PFSK-1 (cell line): ENCODE data around the gene DCAKD.

ENCODE experiments used
- FOXP2 ChIP-seq: optimal IDR thresholded peaks from 2 replicates; pipeline ENCODE3; 2011; ENCODE audit warnings: borderline replicate concordance, control low read depth, inconsistent platforms; ENCODE audit not compliant: insufficient read depth; ENCODE audit errors: extremely low read length, extremely low read depth
- POLR2AphosphoS5 ChIP-seq: IDR thresholded peaks from 2 replicates; pipeline ENCODE4 v1.6.1; 2012; ENCODE audit warnings: low read depth, mild to moderate bottlenecking, control low read depth, low read length, moderate library complexity
- REST ChIP-seq, 2 experiments: IDR thresholded peaks; 2 replicates each; pipeline versions ENCODE4 v1.6.1 to v1.8.0; 2011 to 2012; ENCODE audit warnings: low read depth in 2 of 2, low read length in 2 of 2, control low read depth in 1 of 2, inconsistent platforms in 1 of 2, mild to moderate bottlenecking in 1 of 2, moderate library complexity in 1 of 2; ENCODE audit not compliant: insufficient read depth in 1 of 2
- SIN3A ChIP-seq: IDR thresholded peaks from 2 replicates; pipeline ENCODE4 v1.6.1; 2012; ENCODE audit warnings: mild to moderate bottlenecking, low read length, moderate library complexity, borderline replicate concordance; ENCODE audit not compliant: insufficient read depth
- TAF1 ChIP-seq: IDR thresholded peaks from 2 replicates; pipeline ENCODE4 v1.6.1; 2012; ENCODE audit warnings: low read length, control low read depth, borderline replicate concordance; ENCODE audit not compliant: insufficient read depth

DNA sequence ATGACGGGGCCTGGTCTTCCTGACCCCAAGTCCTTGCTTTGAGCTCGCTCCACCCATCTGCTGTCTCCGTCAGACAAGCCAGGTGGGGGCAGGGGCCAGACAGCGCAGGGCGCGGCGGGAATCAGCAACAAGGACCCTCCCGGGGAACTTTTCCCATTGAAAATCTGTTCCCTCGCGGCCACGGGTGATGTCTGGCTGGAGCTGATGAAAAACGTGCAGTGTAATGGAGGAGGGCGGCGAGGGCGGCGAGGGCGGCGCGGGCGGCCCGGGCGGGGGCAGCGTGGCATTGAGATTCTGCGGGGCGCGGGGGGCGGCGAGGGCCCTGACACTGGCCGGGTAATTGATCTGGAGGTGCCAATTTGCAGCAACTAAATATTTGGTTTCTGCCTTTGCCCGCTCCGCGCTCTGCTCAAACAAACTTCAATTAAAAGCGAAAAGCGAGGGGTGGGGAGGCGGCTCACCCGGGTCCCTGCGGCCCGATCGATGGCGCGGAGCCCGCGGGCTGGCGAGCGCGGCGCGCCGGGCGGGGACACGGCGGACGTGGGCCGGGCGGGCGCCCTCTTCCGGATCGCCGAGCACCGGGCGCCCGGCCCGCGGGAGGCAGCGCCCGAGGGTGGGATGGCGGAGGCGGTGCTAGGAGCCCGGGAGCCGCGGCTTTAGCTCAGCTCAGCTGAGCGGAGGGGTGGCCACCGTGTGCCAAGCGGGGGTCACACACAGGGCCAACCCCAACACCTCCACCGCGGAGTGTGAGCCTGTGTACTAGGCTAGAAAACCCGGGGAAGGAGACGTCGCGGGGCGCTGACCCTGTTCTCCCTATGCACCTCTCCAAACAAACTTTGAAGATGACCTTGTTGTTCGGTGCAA, 32.4 kb downstream of the DCAKD start:
- TF ChIP-seq POLR2AphosphoS5 (no peak), REST (IDR thresholded peaks at IDR 0.05; ENCODE audit: insufficient read depth in 1 of 2, low read depth in 2 of 2, low read length in 2 of 2) (no peak), SIN3A (no peak), TAF1 (no peak), FOXP2 (no peak)
